ENCODE results near the gene NOCT.
"Not testable (repeated sequence)": the region's sequence is repeated elsewhere in the genome, so short reads cannot be mapped to it uniquely, and the experiment has no call there.

The NOCT gene

GRCh38 chr4:139024686-139025085, 9.1 kb downstream of the NOCT start:
- Histone ChIP-seq H3K9me3 (ENCODE audit: control insufficient read depth in 2 of 2, low read length in 2 of 2) (no peaks in the 10 kb centered on the region), H3K27ac (ENCODE audit: low read length) (no peak overlapping the region)

GRCh38 chr4:139025841-139026240, 10.3 kb downstream of the NOCT start:
- no peak overlapping the region for H3K9ac ChIP-seq (ENCODE audit: low read length in 2 of 2)
- H3K27me3 ChIP-seq (ENCODE audit: control insufficient read depth in 1 of 2, insufficient read depth in 2 of 2, low read length in 2 of 2) = no peaks in the 10 kb centered on the region
- no peak overlapping the region for H3K27ac ChIP-seq (ENCODE audit: low read length)
- no peaks in the 10 kb centered on the region for H3K9me3 ChIP-seq (ENCODE audit: control insufficient read depth in 2 of 2, low read length in 2 of 2)
- H3K4me1 ChIP-seq (ENCODE audit: control insufficient read depth, insufficient read depth, low read length) = peaks cover 3% of the 10 kb centered on the region
- H3K36me3 ChIP-seq (ENCODE audit: control insufficient read depth in 2 of 2, insufficient read depth in 2 of 2, low read length in 2 of 2) = no peaks in the 10 kb centered on the region
- H3K4me3 ChIP-seq (ENCODE audit: low read length in 2 of 2) = no peak overlapping the region

More at GRCh38 chr4:139024686-139025085, 9.1 kb downstream of the NOCT start:
- Histone ChIP-seq H3K4me1 (ENCODE audit: control insufficient read depth, insufficient read depth, low read length) (no peaks in the 10 kb centered on the region), H3K9ac (ENCODE audit: low read length in 2 of 2) (no peak overlapping the region), H3K4me3 (ENCODE audit: low read length in 2 of 2) (no peak overlapping the region), H3K27me3 (ENCODE audit: control insufficient read depth in 1 of 2, insufficient read depth in 2 of 2, low read length in 2 of 2) (no peaks in the 10 kb centered on the region), H3K36me3 (ENCODE audit: control insufficient read depth in 2 of 2, insufficient read depth in 2 of 2, low read length in 2 of 2) (no peaks in the 10 kb centered on the region)

GRCh38 chr4:139027776-139028175, 12.2 kb downstream of the NOCT start:
- H3K9ac ChIP-seq (ENCODE audit: low read length in 2 of 2) = no peak overlapping the region
- H3K4me3 ChIP-seq (ENCODE audit: low read length in 2 of 2) = no peak overlapping the region
- H3K27me3 ChIP-seq (ENCODE audit: control insufficient read depth in 1 of 2, insufficient read depth in 2 of 2, low read length in 2 of 2) = no peaks in the 10 kb centered on the region
- no peak overlapping the region for H3K27ac ChIP-seq (ENCODE audit: low read length)
- H3K4me1 ChIP-seq (ENCODE audit: control insufficient read depth, insufficient read depth, low read length) = peaks cover 3% of the 10 kb centered on the region
- no peaks in the 10 kb centered on the region for H3K9me3 ChIP-seq (ENCODE audit: control insufficient read depth in 2 of 2, low read length in 2 of 2)
- H3K36me3 ChIP-seq (ENCODE audit: control insufficient read depth in 2 of 2, insufficient read depth in 2 of 2, low read length in 2 of 2) = no peaks in the 10 kb centered on the region

GRCh38 chr4:139028191-139028661, 12.6 kb downstream of the NOCT start:
- no peaks in the 10 kb centered on the region for H3K27me3 ChIP-seq (ENCODE audit: control insufficient read depth in 1 of 2, insufficient read depth in 2 of 2, low read length in 2 of 2)
- peaks cover 3% of the 10 kb centered on the region for H3K4me1 ChIP-seq (ENCODE audit: control insufficient read depth, insufficient read depth, low read length)
- no peak overlapping the region for H3K4me3 ChIP-seq (ENCODE audit: low read length in 2 of 2)
- no peaks in the 10 kb centered on the region for H3K36me3 ChIP-seq (ENCODE audit: control insufficient read depth in 2 of 2, insufficient read depth in 2 of 2, low read length in 2 of 2)
- no peak overlapping the region for H3K9ac ChIP-seq (ENCODE audit: low read length in 2 of 2)
- H3K27ac ChIP-seq (ENCODE audit: low read length) = no peak overlapping the region
- H3K9me3 ChIP-seq (ENCODE audit: control insufficient read depth in 2 of 2, low read length in 2 of 2) = no peaks in the 10 kb centered on the region

GRCh38 chr4:139029866-139030363, 14.3 kb downstream of the NOCT start:
- not testable (repeated sequence) for H3K36me3 ChIP-seq (ENCODE audit: control insufficient read depth in 2 of 2, insufficient read depth in 2 of 2, low read length in 2 of 2); H3K27ac ChIP-seq (ENCODE audit: low read length); H3K4me3 ChIP-seq (ENCODE audit: low read length in 2 of 2); H3K9me3 ChIP-seq (ENCODE audit: control insufficient read depth in 2 of 2, low read length in 2 of 2); H3K4me1 ChIP-seq (ENCODE audit: control insufficient read depth, insufficient read depth, low read length); H3K9ac ChIP-seq (ENCODE audit: low read length in 2 of 2); H3K27me3 ChIP-seq (ENCODE audit: control insufficient read depth in 1 of 2, insufficient read depth in 2 of 2, low read length in 2 of 2)

- H3K36me3 ChIP-seq (ENCODE audit: control insufficient read depth in 2 of 2, insufficient read depth in 2 of 2, low read length in 2 of 2) = no peaks in the 10 kb centered on the region
- no peak overlapping the region for H3K4me3 ChIP-seq (ENCODE audit: low read length in 2 of 2)
- no peak overlapping the region for H3K9ac ChIP-seq (ENCODE audit: low read length in 2 of 2)
- H3K27me3 ChIP-seq (ENCODE audit: control insufficient read depth in 1 of 2, insufficient read depth in 2 of 2, low read length in 2 of 2) = no peaks in the 10 kb centered on the region
- H3K9me3 ChIP-seq (ENCODE audit: control insufficient read depth in 2 of 2, low read length in 2 of 2) = no peaks in the 10 kb centered on the region
- no peak overlapping the region for H3K27ac ChIP-seq (ENCODE audit: low read length)
- peaks cover 3% of the 10 kb centered on the region for H3K4me1 ChIP-seq (ENCODE audit: control insufficient read depth, insufficient read depth, low read length)
Observed at GRCh38 chr4:139030614-139031235, 15.1 kb downstream of the NOCT start.

GRCh38 chr4:139035650-139036049, 20.1 kb downstream of the NOCT start:
- H3K27me3 ChIP-seq (ENCODE audit: control insufficient read depth in 1 of 2, insufficient read depth in 2 of 2, low read length in 2 of 2) = no peaks in the 10 kb centered on the region
- no peaks in the 10 kb centered on the region for H3K9me3 ChIP-seq (ENCODE audit: control insufficient read depth in 2 of 2, low read length in 2 of 2)
- no peak overlapping the region for H3K4me3 ChIP-seq (ENCODE audit: low read length in 2 of 2)
- H3K4me1 ChIP-seq (ENCODE audit: control insufficient read depth, insufficient read depth, low read length) = peaks cover 3% of the 10 kb centered on the region
- H3K27ac ChIP-seq (ENCODE audit: low read length) = no peak overlapping the region
- no peak overlapping the region for H3K9ac ChIP-seq (ENCODE audit: low read length in 2 of 2)
- H3K36me3 ChIP-seq (ENCODE audit: control insufficient read depth in 2 of 2, insufficient read depth in 2 of 2, low read length in 2 of 2) = peaks cover 0 to 2% of the 10 kb centered on the region in 2 donors

GRCh38 chr4:139036885-139037284, 21.3 kb downstream of the NOCT start:
- Histone ChIP-seq H3K27ac (ENCODE audit: low read length) (no peak overlapping the region), H3K9me3 (ENCODE audit: control insufficient read depth in 2 of 2, low read length in 2 of 2) (no peaks in the 10 kb centered on the region), H3K4me1 (ENCODE audit: control insufficient read depth, insufficient read depth, low read length) (no peaks in the 10 kb centered on the region), H3K9ac (ENCODE audit: low read length in 2 of 2) (no peak overlapping the region), H3K27me3 (ENCODE audit: control insufficient read depth in 1 of 2, insufficient read depth in 2 of 2, low read length in 2 of 2) (no peaks in the 10 kb centered on the region), H3K36me3 (ENCODE audit: control insufficient read depth in 2 of 2, insufficient read depth in 2 of 2, low read length in 2 of 2) (peaks cover 0 to 2% of the 10 kb centered on the region in 2 donors), H3K4me3 (ENCODE audit: low read length in 2 of 2) (no peak overlapping the region)

GRCh38 chr4:139038874-139039443, 23.4 kb downstream of the NOCT start:
- no peak overlapping the region for H3K27ac ChIP-seq (ENCODE audit: low read length)
- no peak overlapping the region for H3K4me3 ChIP-seq (ENCODE audit: low read length in 2 of 2)
- no peak overlapping the region for H3K9ac ChIP-seq (ENCODE audit: low read length in 2 of 2)
- no peaks in the 10 kb centered on the region for H3K27me3 ChIP-seq (ENCODE audit: control insufficient read depth in 1 of 2, insufficient read depth in 2 of 2, low read length in 2 of 2)
- no peaks in the 10 kb centered on the region for H3K9me3 ChIP-seq (ENCODE audit: control insufficient read depth in 2 of 2, low read length in 2 of 2)
- H3K36me3 ChIP-seq (ENCODE audit: control insufficient read depth in 2 of 2, insufficient read depth in 2 of 2, low read length in 2 of 2) = peaks cover 0 to 2% of the 10 kb centered on the region in 2 donors
- peaks cover 10% of the 10 kb centered on the region for H3K4me1 ChIP-seq (ENCODE audit: control insufficient read depth, insufficient read depth, low read length)

- peaks cover 12% of the 10 kb centered on the region in 2 donors for H3K36me3 ChIP-seq (ENCODE audit: control insufficient read depth in 2 of 2, insufficient read depth in 2 of 2, low read length in 2 of 2)
- peak overlapping the region; percentile 66 for H3K27ac ChIP-seq (ENCODE audit: low read length)
- no peaks in the 10 kb centered on the region for H3K27me3 ChIP-seq (ENCODE audit: control insufficient read depth in 1 of 2, insufficient read depth in 2 of 2, low read length in 2 of 2)
- peak overlapping the region in 1 of 2 donors; percentile 36 for H3K9ac ChIP-seq (ENCODE audit: low read length in 2 of 2)
- H3K9me3 ChIP-seq (ENCODE audit: control insufficient read depth in 2 of 2, low read length in 2 of 2) = no peaks in the 10 kb centered on the region
- H3K4me1 ChIP-seq (ENCODE audit: control insufficient read depth, insufficient read depth, low read length) = peaks cover 10% of the 10 kb centered on the region
- peak overlapping the region; percentile 10 to 59 for H3K4me3 ChIP-seq (ENCODE audit: low read length in 2 of 2)
Observed at GRCh38 chr4:139042981-139043460, 27.4 kb downstream of the NOCT start.

- Histone ChIP-seq H3K9ac (ENCODE audit: low read length in 2 of 2) (no peak overlapping the region), H3K36me3 (ENCODE audit: control insufficient read depth in 2 of 2, insufficient read depth in 2 of 2, low read length in 2 of 2) (peaks cover 12% of the 10 kb centered on the region in 2 donors), H3K9me3 (ENCODE audit: control insufficient read depth in 2 of 2, low read length in 2 of 2) (no peaks in the 10 kb centered on the region), H3K27ac (ENCODE audit: low read length) (peak overlapping the region; percentile 1), H3K4me3 (ENCODE audit: low read length in 2 of 2) (no peak overlapping the region), H3K4me1 (ENCODE audit: control insufficient read depth, insufficient read depth, low read length) (peaks cover 10% of the 10 kb centered on the region), H3K27me3 (ENCODE audit: control insufficient read depth in 1 of 2, insufficient read depth in 2 of 2, low read length in 2 of 2) (no peaks in the 10 kb centered on the region)
Observed at GRCh38 chr4:139044291-139044690, 28.7 kb downstream of the NOCT start.
